ENCODE data around the gene LOXHD1. TPM values are rescaled to one million over a fixed set of nuclear protein-coding genes. Genes with fewer than 3 reads are reported as not detected.
A peak's percentile ranks its signal among the peaks of the same experiment; 100 is the strongest.

The LOXHD1 gene
- total RNA-seq, 1 donor from 2014 or later, result not detected

- TF ChIP-seq POLR2A (IDR thresholded peaks at IDR 0.05), result no peak
- TF ChIP-seq, protein P1, sequence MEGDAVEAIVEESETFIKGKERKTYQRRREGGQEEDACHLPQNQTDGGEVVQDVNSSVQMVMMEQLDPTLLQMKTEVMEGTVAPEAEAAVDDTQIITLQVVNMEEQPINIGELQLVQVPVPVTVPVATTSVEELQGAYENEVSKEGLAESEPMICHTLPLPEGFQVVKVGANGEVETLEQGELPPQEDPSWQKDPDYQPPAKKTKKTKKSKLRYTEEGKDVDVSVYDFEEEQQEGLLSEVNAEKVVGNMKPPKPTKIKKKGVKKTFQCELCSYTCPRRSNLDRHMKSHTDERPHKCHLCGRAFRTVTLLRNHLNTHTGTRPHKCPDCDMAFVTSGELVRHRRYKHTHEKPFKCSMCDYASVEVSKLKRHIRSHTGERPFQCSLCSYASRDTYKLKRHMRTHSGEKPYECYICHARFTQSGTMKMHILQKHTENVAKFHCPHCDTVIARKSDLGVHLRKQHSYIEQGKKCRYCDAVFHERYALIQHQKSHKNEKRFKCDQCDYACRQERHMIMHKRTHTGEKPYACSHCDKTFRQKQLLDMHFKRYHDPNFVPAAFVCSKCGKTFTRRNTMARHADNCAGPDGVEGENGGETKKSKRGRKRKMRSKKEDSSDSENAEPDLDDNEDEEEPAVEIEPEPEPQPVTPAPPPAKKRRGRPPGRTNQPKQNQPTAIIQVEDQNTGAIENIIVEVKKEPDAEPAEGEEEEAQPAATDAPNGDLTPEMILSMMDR (IDR thresholded peaks at IDR 0.05), result no peak
- TF ChIP-seq POLR2AphosphoS5 (IDR thresholded peaks at IDR 0.05; ENCODE audit: insufficient read depth in 1 of 2, low read depth in 1 of 2), result no peak
- intact Hi-C loops (cut with DNase I), result no loop called here
- Histone ChIP-seq H3K4me1 (no peaks in the 10 kb centered on the region), H3K27me3 (no peaks in the 10 kb centered on the region), H3K4me3 (no peak overlapping the region), H3K9me3 (no peaks in the 10 kb centered on the region), H3K27ac (no peak overlapping the region), H3K36me3 (no peaks in the 10 kb centered on the region)
- DNase-seq (ENCODE audit: extremely low spot score in 2 of 2), result no peak
Observed at GRCh38 chr18:46639386-46639785, 17.6 kb downstream of the LOXHD1 start.

DNA sequence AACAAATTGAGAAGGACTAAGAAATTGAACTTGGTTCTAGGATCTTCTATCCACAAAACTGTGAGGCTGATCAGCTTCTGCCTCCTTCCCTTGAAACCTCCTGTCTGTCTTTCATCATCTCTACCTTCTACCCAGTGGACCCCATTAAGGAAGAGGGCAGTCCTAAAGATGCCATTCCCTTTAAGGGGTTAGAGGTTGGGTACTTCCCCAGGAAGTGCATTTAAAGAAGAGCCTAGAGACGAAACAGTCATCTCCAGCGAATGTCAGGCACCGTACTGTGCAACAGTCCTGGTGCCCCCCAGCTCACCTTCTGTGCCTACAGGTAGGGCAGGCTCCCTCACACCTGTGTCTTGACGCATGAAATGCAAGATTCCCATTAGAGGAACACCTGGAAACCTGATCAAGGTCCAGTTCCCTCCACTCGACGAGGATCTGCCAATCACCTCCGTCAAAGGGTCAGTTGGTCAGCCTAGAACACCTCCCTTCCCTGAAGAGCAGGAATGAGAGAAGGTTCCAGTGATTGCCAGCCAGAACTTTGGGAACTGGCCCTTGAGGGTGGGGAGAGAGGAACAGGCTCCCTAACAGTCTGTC is 20.9 kb downstream of the LOXHD1 start:
- intact Hi-C loops (cut with DNase I), result no loop called here
- Histone ChIP-seq H3K36me3 (no peaks in the 10 kb centered on the region), H3K9me3 (no peaks in the 10 kb centered on the region), H3K27me3 (no peaks in the 10 kb centered on the region), H3K4me1 (no peaks in the 10 kb centered on the region), H3K4me3 (no peak overlapping the region), H3K27ac (no peak overlapping the region)
- TF ChIP-seq POLR2A (IDR thresholded peaks at IDR 0.05) (no peak), POLR2AphosphoS5 (IDR thresholded peaks at IDR 0.05; ENCODE audit: insufficient read depth in 1 of 2, low read depth in 1 of 2) (no peak)
- DNase-seq (ENCODE audit: extremely low spot score in 2 of 2), result peak; percentile 72 to 74

DNA sequence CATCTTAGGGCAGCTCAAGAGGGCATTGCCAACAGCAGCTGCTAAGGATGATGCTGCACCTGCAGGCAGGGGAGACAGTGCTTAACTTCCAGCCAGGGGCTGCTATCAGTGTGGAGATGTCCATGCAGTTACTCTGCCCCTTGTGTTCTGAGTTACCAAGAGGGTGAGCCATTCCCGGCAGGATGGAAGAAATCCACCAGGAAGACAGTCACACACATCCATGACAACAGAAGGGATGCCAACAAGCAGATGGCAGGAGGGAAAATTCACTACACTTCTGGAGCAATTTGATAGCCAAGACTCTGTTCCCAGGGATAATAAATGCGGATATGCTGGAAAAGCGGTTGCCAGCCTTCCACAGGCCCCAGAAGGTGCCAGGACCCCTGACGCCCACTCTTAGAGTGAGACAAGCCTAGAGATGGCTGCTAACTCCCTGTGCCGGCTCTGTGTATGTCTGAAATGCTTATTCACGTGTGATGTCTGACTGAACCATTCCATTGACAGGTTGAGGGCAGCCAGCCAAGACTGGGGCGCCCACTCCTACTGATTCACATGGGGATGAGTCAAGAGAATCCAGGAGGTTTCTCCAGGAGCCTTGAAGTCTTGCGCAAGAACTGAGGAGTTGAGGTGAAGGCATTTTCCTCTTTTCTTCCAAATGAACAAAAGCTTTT is 24.5 kb downstream of the LOXHD1 start:
- H3K4me1 ChIP-seq, result no peaks in the 10 kb centered on the region
- no peaks in the 10 kb centered on the region for H3K27me3 ChIP-seq
- no peaks in the 10 kb centered on the region for H3K36me3 ChIP-seq
- H3K4me3 ChIP-seq, result no peak overlapping the region
- intact Hi-C loops (cut with DNase I), result no loop called here
- no peak overlapping the region for H3K27ac ChIP-seq
- DNase-seq (ENCODE audit: extremely low spot score in 2 of 2), result peak in 1 of 2 donors; percentile 49
- TF ChIP-seq POLR2AphosphoS5 (IDR thresholded peaks at IDR 0.05; ENCODE audit: insufficient read depth in 1 of 2, low read depth in 1 of 2), result no peak
- TF ChIP-seq, protein P1 (IDR thresholded peaks at IDR 0.05), result no peak
- no peak for TF ChIP-seq POLR2A (IDR thresholded peaks at IDR 0.05)
- H3K9me3 ChIP-seq, result no peaks in the 10 kb centered on the region

GRCh38 chr18:46630991-46631390 is 26.0 kb downstream of the LOXHD1 start:
- no peak overlapping the region for H3K4me3 ChIP-seq
- no peaks in the 10 kb centered on the region for H3K27me3 ChIP-seq
- no peaks in the 10 kb centered on the region for H3K4me1 ChIP-seq
- TF ChIP-seq POLR2A (IDR thresholded peaks at IDR 0.05), result no peak
- TF ChIP-seq, protein P1 (IDR thresholded peaks at IDR 0.05), result no peak
- TF ChIP-seq POLR2AphosphoS5 (IDR thresholded peaks at IDR 0.05; ENCODE audit: insufficient read depth in 1 of 2, low read depth in 1 of 2), result no peak
- no peaks in the 10 kb centered on the region for H3K9me3 ChIP-seq
- H3K36me3 ChIP-seq, result no peaks in the 10 kb centered on the region
- intact Hi-C loops (cut with DNase I), result no loop called here
- no peak overlapping the region for H3K27ac ChIP-seq
- peak in 1 of 2 donors; percentile 65 for DNase-seq (ENCODE audit: extremely low spot score in 2 of 2)

- DNase-seq (ENCODE audit: extremely low spot score in 2 of 2), result no peak
- Histone ChIP-seq H3K4me1 (no peaks in the 10 kb centered on the region), H3K27me3 (no peaks in the 10 kb centered on the region), H3K36me3 (no peaks in the 10 kb centered on the region), H3K4me3 (no peak overlapping the region), H3K9me3 (no peaks in the 10 kb centered on the region), H3K27ac (no peak overlapping the region)
- TF ChIP-seq, protein P1 (IDR thresholded peaks at IDR 0.05), result no peak
- TF ChIP-seq POLR2A (IDR thresholded peaks at IDR 0.05) (no peak), POLR2AphosphoS5 (IDR thresholded peaks at IDR 0.05; ENCODE audit: insufficient read depth in 1 of 2, low read depth in 1 of 2) (no peak)
- intact Hi-C loops (cut with DNase I), result no loop called here
Observed at GRCh38 chr18:46630160-46630559, 26.9 kb downstream of the LOXHD1 start.

Measured in vagina (tissue), 2 donors.